Esophagus squamous epithelium (tissue), 4 donors: ENCODE results near the gene PDGFC.

Experiments
- CTCF ChIP-seq, 6 experiments: fragments of 450-650 bp in 4 of 6; fragments of 200-600 bp in 2 of 6; sonication (generic) in 2 of 6; IDR thresholded peaks; one replicate each; pipeline ENCODE4 v1.5.1; 2016 to 2019; ENCODE audit warnings: antibody characterized with exemption in 6 of 6, mild to moderate bottlenecking in 4 of 6, moderate library complexity in 4 of 6
- POLR2A ChIP-seq, 4 donors: fragments of 450-650 bp; IDR thresholded peaks; one replicate each; pipeline ENCODE4 v1.6.1; 2017; ENCODE audit warnings: antibody characterized with exemption in 4 of 4, mild to moderate bottlenecking in 4 of 4, moderate library complexity in 3 of 4

- TF ChIP-seq CTCF (IDR thresholded peaks at IDR 0.05) (no peak), POLR2A (IDR thresholded peaks at IDR 0.05) (no peak)
These were observed 9.7 kb upstream of the PDGFC start for GRCh38 chr4:156981262-156981769.
